GM18519 (cell line): ENCODE measurements around the gene LRRFIP2.
"Not testable (repeated sequence)": the region's sequence is repeated elsewhere in the genome, so short reads cannot be mapped to it uniquely, and the experiment has no call there.

Experiments
- ATAC-seq: cut with Tn5 transposase; IDR thresholded peaks from one replicate; pipeline ENCODE4 v1.9.1; 2021; ENCODE audit warnings: mild to moderate bottlenecking, moderate library complexity; ENCODE audit not compliant: unreplicated experiment, low FRiP score

Gene LRRFIP2

GRCh38 chr3:37075955-37076354 lies 98.4 kb downstream of the LRRFIP2 start:
- ATAC-seq = no peak

DNA sequence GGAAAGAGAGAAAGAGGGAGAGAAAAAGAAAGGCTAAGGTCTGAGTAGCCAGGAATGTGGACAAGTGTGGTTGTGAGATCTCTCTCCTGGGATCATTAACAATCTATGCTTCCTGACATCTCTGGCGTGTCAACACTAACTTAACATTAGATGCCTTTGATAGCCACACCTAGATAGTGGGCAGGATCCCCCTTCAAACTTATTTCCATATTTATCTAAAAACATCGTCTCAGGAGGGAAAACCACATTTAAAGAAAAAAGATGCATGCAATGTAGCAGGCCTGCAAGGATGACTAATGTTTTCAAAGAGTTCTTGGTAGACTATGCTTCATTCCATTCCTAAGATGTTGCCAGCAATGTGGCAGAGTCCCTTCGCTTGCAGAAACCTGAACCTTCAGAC lies 100.2 kb downstream of the LRRFIP2 start:
- ATAC-seq = no peak

DNA sequence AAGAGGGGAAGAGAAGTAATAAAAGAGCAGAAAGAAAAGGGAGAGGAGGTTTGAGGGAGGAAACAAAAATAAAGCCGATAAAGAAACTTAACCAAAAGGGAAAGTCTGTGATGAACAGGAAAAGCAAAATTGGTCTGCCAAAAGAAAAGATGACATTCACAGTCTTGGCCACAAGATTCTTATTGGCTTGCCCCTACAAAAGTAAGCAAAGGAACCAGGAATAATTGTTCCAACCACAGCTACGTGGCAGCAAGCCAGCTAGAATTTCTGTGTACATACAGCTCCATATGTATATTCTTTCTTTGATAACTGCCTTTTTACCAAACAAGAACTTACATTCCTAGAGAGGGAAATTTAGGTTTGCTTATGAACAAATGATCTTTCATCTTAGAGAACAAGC lies 101.5 kb downstream of the LRRFIP2 start:
- ATAC-seq = no peak

DNA sequence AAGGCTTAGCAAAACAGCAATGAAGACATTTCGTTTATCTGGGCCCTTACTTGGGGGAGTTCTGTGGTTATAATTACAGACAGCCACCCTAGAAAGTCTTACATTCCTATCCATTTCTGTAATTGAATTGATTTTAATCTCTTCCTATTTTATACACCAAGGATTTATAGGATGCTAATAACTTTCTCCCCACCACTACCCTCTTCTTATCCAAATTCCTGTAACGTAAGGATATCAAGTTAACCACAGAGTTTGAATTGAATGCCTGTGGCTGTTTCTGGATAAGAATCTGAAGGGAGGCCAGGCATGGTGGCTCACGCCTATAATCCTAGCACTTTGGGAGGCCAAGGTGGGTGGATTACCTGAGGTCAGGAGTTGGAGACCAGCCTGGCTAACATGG lies 102.5 kb downstream of the LRRFIP2 start:
- ATAC-seq = no peak

DNA sequence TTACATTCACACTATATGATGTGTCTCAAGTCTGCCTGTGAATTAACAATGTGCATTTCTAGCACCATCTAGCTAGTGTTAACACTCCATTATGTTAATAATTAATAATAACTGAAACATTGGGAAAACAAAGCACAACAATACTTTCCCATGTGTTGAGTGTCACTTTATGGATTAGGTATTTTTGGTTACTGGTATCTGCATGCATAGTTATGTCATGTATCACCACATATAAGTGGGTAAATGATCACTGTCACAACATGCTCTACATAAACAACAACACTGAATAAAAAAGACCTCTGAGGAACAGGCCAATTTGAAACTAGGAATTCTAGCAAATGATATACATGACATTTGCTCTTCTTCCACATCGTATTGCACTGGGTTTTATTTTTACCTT lies 106.4 kb downstream of the LRRFIP2 start:
- ATAC-seq = no peak

GRCh38 chr3:37067577-37067976 lies 106.8 kb downstream of the LRRFIP2 start:
- no peak for ATAC-seq

GRCh38 chr3:37064747-37065146 lies 109.6 kb downstream of the LRRFIP2 start:
- ATAC-seq = no peak

DNA sequence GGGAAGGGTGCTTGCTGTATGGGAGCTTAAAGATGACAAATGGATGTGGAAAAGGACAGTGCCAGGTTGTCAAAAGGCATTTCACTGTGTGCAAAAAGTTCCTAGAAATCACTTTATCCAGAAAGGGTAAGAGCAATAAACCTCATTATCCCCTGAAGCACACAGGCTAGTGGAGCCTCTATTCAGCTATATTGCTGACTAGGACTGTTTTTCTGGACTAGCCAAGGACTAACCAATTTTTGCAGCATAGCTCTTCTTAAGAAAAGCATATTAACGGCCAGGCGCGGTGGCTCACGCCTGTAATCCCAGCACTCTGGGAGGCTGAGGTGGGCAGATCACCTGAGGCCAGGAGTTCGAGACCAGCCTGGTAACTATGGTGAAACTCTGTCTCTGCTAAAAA lies 116.3 kb downstream of the LRRFIP2 start:
- ATAC-seq = no peak

DNA sequence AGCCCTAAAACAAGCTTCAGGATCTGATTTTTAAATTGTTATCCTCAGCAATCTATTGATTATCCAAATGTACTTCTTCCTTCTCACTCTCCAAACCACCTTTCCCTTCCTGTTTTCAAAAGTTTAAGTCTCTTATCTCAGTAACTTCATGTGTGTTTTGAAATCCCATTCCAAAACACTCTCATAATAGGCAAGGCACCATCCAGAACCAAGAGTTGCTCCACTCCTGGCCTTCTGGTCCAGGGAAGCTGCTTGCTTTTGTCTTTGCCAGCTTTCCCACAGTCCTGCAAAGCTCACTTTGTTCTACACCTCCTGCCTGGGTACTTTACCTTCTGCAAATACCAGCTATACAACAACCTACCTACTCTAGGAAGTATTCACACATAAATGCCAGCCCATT lies 117.6 kb downstream of the LRRFIP2 start:
- no peak for ATAC-seq

GRCh38 chr3:37055077-37055476 lies 119.3 kb downstream of the LRRFIP2 start:
- not testable (repeated sequence) for ATAC-seq

DNA sequence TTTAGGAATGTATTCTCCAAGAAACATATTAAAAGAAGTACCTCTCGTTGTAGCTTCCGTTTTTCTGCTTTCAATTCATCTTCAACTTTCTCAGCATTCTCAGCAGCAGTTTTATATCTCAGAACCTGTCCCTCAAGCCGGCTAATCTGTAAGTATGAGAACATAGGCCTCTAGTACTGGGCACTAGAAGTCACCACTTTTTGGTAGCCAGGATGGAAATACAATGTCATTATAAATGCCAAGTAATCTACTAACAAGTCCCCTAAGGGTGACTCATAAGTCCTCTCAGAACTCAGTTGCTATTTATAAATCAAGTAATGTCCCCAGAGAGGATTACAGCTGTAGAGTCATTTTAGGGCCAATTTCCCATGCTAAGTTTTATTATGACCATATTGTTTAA lies 120.0 kb downstream of the LRRFIP2 start:
- ATAC-seq = peak; percentile 87

DNA sequence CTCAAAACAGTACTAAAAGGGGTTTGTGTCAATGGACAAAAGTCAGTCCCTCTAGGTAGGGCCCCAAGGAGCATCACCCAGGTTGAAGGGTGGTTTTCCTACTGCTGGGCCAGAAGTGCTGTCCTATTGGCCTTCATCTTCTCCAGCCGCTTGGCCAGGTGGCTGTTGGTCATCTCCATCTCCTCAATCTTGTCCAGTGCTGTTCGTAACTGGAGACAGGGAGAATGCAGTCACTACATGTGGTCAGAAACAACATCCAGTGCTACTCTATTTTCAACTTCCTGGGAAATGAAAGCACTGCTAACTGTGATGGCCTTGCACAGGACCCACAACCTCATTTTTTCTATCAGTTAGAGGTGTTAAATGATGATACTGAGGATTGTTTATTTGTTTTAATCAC lies 120.6 kb downstream of the LRRFIP2 start:
- no peak for ATAC-seq

DNA sequence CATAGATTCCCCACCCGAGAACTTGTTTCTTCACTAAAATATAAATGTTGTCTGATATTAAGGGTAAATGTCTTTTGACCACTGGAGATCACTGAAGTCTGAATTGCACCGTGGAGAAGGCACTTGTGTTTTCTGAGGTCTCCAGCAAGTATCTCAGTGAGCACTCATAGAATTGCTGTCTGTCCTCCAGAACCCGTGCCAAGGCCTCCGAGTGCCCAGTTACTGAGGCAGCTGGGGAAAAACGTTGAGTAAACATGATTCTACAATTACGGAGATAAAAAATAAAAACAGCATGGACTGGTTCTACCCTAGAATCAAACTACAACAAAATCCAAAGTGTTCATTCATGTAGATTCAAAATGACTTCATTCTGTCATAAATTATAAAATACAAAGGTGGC lies 121.0 kb downstream of the LRRFIP2 start:
- no peak for ATAC-seq

DNA sequence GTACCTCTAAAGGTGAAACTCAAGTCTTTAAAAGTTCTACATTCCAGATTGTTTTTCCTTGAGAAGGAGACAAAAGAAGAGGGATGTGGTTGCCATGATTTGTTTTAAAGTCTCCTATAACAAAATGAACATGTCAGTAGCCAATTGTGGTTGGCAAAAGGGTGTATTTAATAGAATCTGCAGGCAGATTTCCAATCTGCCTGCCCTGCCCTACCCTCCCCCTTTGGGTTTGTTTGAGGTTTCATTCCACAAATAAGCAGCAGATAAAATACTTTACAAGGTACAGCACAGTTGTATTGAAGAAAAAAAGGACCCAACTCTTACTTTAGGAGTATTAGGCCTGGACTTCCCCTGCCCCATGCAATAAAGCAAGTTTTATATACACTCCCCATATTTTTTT lies 121.5 kb downstream of the LRRFIP2 start:
- ATAC-seq = no peak

GRCh38 chr3:37050282-37050681 lies 124.1 kb downstream of the LRRFIP2 start:
- ATAC-seq = no peak

DNA sequence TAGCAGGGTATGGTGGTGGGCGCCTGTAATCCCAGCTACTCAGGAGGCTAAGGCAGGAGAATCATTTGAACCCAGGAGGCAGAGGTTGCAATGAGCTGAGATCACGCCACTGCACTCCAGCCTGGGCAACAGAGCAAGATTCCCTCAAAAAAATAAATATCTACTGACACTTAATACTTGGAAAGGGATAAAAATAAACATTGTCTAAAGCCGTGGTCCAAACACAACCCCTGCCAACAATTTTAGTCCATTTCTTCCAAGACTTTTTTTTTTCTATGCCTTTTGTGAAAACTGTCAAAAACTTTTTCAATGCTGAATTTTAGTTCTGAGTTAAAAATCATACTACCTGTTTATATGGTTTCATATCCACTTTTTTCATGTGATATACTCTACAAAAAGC lies 131.7 kb downstream of the LRRFIP2 start:
- ATAC-seq = not testable (repeated sequence)

DNA sequence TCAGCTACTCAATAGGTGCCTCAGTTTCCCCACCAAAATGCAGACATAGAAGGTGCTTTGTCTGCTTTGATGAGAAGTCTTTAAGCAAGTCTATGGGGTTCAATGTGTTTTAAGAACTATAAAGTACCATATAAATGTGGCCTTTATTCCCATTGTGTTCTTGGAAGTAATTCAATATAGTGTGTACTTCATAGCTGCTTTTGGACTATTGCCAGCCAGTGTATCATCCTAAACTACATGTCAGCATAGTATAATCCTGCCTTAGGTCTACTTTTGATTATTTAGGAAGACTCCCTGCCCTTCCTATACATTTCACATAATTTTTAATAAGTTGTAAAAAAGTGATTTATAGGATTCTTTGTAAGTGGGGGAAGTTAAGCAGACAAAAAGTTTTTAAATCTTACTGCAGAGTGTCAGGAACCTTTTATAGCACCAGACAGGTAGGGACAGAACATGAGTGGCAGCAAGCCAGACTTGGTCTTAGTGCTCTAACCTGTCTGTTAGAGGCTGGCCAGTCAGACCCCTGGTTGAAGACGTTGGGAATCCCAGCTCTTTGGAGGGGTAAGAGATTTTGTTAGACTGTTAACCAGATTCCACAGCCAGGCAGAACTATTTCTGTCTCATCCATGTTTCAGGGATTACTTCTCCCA lies 132.7 kb downstream of the LRRFIP2 start:
- ATAC-seq = no peak

DNA sequence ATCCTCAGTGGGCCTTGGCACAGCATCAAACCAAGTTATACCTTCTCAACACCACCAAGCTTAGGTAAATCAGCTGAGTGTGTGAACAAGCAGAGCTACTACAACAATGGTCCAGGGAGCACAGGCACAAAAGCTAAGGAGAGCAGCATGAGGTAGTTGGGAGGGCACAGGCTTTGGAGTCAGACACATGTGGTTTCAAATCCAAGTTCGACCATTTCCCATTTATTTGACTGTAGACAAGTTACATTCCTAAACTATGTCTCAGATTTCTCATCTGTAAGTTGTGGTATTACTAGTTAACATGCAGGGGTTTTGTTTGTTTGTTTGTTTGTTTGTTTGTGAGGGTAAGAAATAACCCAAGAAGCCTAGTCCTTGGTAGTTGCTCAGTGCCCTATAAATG lies 134.2 kb downstream of the LRRFIP2 start:
- no peak for ATAC-seq

DNA sequence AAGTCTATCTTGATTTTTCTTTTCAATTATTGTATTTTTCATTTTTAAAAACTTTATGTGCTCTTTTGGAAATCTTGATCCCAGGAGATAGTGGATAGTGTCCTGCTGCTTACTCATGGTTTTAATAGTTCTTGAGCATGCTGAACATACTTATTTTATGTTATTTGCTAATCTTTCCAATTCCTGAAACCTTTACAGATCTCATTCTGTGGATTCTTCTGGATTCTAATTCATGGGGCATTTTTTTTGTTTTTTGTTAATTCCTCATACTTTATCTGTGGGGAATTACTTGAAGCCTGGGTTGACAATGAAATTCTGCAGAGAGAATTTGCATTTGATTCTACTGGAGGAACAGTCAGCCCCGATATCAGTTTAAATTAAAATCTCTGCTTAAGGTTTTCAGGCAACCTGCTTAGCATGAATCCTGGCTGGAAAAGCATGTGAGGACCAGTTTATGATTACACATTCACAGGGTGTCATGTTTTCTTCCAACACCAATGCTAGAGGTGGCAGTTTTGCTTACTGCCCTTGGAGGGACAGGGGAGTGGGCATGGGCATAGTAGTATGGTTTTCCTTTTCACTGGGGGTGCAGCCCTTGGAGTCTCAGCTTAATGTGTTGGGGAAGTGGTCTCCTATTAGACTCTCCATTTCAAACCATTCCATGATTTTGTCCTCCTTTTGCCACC lies 135.1 kb downstream of the LRRFIP2 start:
- ATAC-seq = no peak

- ATAC-seq = no peak
Observed at GRCh38 chr3:37037352-37037751, 137.0 kb downstream of the LRRFIP2 start.

GRCh38 chr3:37032961-37033360 lies 141.4 kb downstream of the LRRFIP2 start:
- ATAC-seq = no peak

GRCh38 chr3:37031096-37031682 lies 143.2 kb downstream of the LRRFIP2 start:
- no peak for ATAC-seq
